D721Med (cell line): ENCODE measurements around the gene EHBP1L1.

ENCODE experiments used
- DNase-seq: peaks from one replicate; pipeline ENCODE4 v3.0.0; 2011; ENCODE audit warnings: low spot score; ENCODE audit not compliant: insufficient read length
- FAIRE-seq: peaks from 2 replicates; lab custom pipeline; 2011; peaks lifted over from hg19 to GRCh38; lab: Jason Lieb, UNC
- TF ChIP-seq, protein P1 (sequence below): IDR thresholded peaks from 2 replicates; pipeline ENCODE4 v1.5.1; 2012; ENCODE audit warnings: mild to moderate bottlenecking, control low read depth; ENCODE audit not compliant: insufficient read depth; ENCODE audit errors: missing control alignments

The EHBP1L1 gene

DNA sequence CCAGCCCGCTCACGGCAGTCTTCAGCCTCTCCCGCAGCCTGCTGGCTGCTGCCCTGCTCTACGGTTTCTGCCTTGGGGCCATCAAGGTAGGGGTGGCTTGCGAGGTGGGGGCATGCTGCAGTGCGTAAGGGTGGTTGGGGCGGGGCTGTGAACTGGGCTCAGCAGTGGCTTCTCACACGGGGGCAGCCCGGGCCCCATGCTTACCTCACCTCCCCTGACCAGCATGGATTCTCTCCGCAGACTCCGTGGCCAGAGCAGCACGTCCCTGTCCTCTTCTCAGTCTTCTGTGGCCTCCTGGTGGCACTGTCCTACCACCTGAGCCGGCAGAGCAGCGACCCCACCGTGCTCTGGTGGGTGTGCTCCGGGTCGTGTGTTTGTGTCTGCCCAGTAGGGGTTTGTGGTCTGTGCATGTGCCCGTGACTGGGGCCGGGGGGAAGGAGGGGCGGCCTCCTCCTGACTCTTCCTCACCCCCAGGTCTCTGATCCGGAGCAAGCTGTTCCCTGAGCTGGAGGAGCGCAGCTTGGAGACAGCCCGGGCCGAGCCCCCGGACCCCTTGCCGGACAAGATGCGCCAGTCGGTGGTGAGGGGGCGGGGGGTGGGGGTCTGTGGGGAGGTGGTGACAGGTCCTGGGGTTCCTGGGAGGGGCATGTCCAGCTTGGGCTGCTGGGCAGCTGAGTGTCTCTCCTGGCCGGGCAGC lies 49.2 kb downstream of the EHBP1L1 start:
- FAIRE-seq, result no peak
- TF ChIP-seq, protein P1, sequence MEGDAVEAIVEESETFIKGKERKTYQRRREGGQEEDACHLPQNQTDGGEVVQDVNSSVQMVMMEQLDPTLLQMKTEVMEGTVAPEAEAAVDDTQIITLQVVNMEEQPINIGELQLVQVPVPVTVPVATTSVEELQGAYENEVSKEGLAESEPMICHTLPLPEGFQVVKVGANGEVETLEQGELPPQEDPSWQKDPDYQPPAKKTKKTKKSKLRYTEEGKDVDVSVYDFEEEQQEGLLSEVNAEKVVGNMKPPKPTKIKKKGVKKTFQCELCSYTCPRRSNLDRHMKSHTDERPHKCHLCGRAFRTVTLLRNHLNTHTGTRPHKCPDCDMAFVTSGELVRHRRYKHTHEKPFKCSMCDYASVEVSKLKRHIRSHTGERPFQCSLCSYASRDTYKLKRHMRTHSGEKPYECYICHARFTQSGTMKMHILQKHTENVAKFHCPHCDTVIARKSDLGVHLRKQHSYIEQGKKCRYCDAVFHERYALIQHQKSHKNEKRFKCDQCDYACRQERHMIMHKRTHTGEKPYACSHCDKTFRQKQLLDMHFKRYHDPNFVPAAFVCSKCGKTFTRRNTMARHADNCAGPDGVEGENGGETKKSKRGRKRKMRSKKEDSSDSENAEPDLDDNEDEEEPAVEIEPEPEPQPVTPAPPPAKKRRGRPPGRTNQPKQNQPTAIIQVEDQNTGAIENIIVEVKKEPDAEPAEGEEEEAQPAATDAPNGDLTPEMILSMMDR, result no peak
- DNase-seq, result no peak

DNA sequence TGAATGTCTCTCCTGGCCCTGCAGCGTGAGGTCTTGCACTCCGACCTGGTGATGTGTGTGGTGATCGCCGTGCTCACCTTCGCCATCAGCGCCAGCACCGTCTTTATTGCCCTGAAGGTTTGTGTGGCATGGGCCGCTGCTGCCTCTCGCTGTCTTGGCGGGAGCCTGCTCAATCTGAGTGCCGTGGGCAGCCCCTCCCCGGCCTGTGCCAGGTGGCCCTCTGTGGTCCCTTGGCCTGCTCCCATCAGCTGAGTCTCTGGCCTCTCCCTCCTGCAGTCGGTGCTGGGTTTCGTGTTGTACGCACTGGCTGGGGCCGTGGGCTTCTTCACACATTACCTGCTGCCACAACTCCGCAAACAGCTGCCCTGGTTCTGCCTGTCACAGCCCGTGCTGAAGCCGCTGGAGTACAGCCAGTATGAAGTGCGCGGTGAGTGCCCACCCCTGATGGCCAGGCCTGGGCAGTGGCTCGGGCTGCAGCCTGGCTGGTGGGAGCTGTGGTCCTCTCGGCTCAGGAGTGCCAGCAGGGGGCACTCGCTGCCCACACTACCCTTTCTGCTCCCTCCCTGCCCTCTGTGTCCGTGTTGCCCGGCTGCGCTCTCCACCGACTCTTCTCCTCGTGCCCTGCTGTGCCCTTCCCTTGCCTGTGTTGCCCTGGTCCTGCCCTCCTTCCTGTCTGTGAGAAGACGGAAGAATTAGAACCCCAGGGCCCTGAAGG lies 49.9 kb downstream of the EHBP1L1 start:
- TF ChIP-seq, protein P1, result peak; percentile 45
- DNase-seq (peak; percentile 55), FAIRE-seq (no peak)

DNA sequence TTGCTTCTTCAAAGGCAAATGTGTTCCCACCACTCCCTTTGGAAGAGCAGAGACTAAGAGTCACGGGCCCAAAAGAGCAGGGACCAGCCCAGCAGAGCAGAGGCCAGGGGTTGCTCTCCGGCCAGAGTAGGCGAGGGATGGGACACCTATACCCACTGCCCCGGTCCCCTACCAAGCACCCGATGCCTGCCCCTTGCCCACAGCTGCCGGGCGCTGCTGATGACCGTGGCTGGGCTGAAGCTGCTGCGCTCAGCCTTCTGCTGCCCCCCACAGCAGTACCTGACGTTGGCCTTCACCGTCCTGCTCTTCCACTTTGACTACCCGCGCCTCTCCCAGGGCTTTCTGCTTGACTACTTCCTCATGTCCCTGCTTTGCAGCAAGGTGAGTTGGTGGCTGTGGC lies 51.3 kb downstream of the EHBP1L1 start:
- no peak for FAIRE-seq
- no peak for DNase-seq
- TF ChIP-seq, protein P1, result no peak

DNA sequence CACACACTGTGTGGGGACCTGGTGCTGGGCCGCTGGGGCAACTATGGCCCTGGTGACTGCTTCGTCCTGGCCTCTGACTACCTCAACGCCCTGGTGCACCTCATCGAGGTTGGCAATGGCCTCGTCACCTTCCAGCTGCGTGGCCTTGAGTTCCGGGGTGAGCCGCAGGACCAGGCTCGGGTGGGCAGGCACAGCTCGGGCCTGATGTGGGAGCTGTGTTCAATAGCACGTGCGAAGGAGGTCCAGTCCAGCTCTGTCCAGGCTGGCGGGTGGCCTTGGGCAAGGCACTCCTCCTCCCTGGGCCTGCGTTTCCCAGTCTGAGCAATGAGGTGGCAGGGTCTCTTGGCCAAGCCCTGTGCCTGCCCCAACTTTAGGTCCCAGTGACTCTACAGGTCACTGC lies 53.7 kb downstream of the EHBP1L1 start:
- TF ChIP-seq, protein P1, result no peak
- FAIRE-seq (no peak), DNase-seq (no peak)

DNA sequence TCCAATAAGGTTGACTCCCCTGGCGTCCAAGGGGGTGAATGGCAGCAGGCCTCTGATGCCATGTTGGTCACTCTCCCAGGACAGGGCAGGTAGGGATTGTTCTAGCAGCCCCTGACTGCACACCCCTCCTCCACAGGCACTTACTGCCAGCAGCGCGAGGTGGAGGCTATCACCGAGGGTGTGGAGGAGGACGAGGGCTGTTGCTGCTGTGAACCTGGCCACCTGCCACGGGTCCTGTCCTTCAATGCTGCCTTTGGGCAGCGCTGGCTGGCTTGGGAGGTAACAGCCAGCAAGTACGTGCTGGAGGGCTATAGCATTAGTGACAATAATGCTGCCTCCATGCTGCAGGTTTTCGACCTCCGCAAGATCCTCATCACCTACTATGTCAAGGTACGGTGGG lies 54.4 kb downstream of the EHBP1L1 start:
- FAIRE-seq, result no peak
- TF ChIP-seq, protein P1, result no peak

DNA sequence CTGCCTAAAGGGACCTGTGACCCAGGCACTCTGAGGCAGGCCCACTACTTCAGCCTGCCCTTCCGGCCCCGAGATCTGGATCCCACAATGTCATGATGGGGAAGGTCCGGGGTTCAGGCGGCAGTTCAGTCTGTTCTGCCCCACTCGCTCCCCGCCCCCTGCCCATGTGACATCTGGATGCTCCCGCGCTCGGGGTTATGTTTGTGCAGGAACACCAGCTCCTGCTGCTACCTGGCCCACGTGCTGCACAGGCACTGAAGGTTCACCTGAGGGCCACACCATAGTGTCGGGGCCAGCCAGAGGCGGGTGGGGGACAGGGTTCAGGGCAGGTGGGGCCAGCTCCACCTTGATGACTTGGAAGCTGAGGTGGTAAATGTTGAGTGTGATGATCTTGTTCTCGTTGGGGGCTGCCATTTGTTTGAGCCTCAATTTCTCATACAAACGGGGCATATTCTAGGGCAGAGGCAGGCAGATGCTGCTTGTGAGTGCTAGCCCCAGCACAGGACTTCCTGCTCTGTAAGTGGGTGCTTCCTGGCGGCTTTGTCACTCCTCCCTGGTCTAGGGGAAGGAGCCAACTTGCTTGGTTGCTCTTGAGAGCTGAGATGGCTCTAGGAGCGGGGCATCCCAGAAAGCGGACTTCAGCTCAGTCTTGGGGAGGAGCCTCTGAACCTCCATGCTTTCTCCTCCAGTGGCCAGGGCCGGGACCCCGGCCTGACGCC lies 57.7 kb downstream of the EHBP1L1 start:
- FAIRE-seq (no peak), DNase-seq (no peak)
- TF ChIP-seq, protein P1, result no peak

More for the DNA sequence above, 54.4 kb downstream of the EHBP1L1 start:
- DNase-seq, result no peak

DNA sequence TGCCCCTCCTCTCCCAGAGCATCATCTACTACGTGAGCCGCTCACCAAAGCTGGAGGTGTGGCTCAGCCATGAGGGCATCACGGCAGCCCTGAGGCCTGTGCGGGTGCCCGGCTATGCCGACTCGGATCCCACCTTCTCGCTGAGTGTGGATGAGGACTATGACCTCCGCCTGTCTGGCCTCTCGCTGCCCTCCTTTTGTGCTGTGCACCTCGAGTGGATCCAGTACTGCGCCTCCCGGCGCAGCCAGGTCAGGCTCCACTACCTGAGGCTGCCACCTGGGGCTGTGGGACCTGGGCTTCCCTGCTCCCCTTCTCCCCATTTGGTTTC lies 58.2 kb downstream of the EHBP1L1 start:
- DNase-seq, result no peak
- no peak for FAIRE-seq
- TF ChIP-seq, protein P1, result no peak
